Activated naive CD8-positive, alpha-beta T cell treated with anti-CD3 and anti-CD28 coated beads for 36 hours (primary cell): ENCODE data around the gene FAM81A. TPM values are rescaled to one million over a fixed set of nuclear protein-coding genes. Genes with fewer than 3 reads are reported as not detected.
"Not testable (repeated sequence)": the region's sequence is repeated elsewhere in the genome, so short reads cannot be mapped to it uniquely, and the experiment has no call there.

Source experiments
- DNase-seq: peaks from one replicate; pipeline ENCODE4 v3.0.0; 2021
- H3K27ac Mint-ChIP-seq: one replicate; pipeline ENCODE4 v1.8.0; 2022; ENCODE audit warnings: mild to moderate bottlenecking, moderate library complexity, mixed read lengths
- H3K27me3 Mint-ChIP-seq: one replicate; pipeline ENCODE4 v1.8.0; 2022; ENCODE audit warnings: mild to moderate bottlenecking, mixed read lengths
- H3K36me3 Mint-ChIP-seq: one replicate; pipeline ENCODE4 v1.8.0; 2021; ENCODE audit warnings: mild to moderate bottlenecking, mixed read lengths
- H3K4me1 Mint-ChIP-seq: one replicate; pipeline ENCODE4 v1.8.0; 2021; ENCODE audit warnings: mixed read lengths
- H3K4me3 Mint-ChIP-seq: one replicate; pipeline ENCODE4 v1.8.0; 2022; ENCODE audit warnings: mild to moderate bottlenecking, moderate library complexity, mixed read lengths
- H3K9me3 Mint-ChIP-seq: one replicate; pipeline ENCODE4 v1.8.0; 2022; ENCODE audit warnings: mixed read lengths
- total RNA-seq, 2 experiments: library from RNA; stranded (reverse); gene quantifications; one replicate each; pipeline ENCODE4 v1.2.3, GENCODE V29; 2021

Gene FAM81A
- total RNA-seq, 2 experiments from 2014 or later, result 1.3 to 1.6 TPM

GRCh38 chr15:59492389-59493377 is 54.7 kb downstream of the FAM81A start:
- H3K4me3 Mint-ChIP-seq, result no peak overlapping the region
- peaks cover 2% of the 10 kb centered on the region for H3K4me1 Mint-ChIP-seq
- no peak overlapping the region for H3K27ac Mint-ChIP-seq
- no peaks in the 10 kb centered on the region for H3K36me3 Mint-ChIP-seq
- H3K9me3 Mint-ChIP-seq, result peaks cover 5% of the 10 kb centered on the region
- no peaks in the 10 kb centered on the region for H3K27me3 Mint-ChIP-seq
- DNase-seq, result peak; percentile 6

DNA sequence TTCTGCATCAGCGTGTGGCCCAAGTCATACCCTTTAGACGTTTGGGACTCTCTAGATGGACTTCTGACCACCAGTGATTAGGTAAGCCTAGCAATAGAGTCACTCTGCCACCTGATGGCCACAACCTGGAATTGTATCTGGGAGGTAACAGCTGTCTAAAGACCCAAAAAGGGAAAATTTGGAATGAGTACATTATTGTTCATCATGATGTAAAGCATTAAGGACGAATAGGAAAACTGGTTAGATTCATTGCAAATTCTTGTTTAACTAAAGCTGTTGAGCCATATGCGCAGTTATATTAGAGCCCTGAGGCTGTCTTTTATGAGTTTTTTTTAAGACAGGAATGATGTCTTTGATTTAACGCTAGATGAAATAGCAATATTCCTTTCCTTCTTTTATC is 63.6 kb downstream of the FAM81A start:
- Mint-ChIP-seq H3K36me3 (no peaks in the 10 kb centered on the region), H3K9me3 (no peaks in the 10 kb centered on the region), H3K4me3 (no peak overlapping the region), H3K27me3 (no peaks in the 10 kb centered on the region), H3K27ac (no peak overlapping the region), H3K4me1 (no peaks in the 10 kb centered on the region)
- DNase-seq, result peak; percentile 12

GRCh38 chr15:59515190-59515589 is 77.2 kb downstream of the FAM81A start:
- Mint-ChIP-seq H3K27ac (no peak overlapping the region), H3K36me3 (no peaks in the 10 kb centered on the region), H3K27me3 (no peaks in the 10 kb centered on the region), H3K4me3 (no peak overlapping the region), H3K4me1 (peaks cover 7% of the 10 kb centered on the region), H3K9me3 (no peaks in the 10 kb centered on the region)
- DNase-seq, result no peak

- no peaks in the 10 kb centered on the region for H3K27me3 Mint-ChIP-seq
- no peaks in the 10 kb centered on the region for H3K36me3 Mint-ChIP-seq
- DNase-seq, result no peak
- no peaks in the 10 kb centered on the region for H3K9me3 Mint-ChIP-seq
- H3K27ac Mint-ChIP-seq, result peak overlapping the region; percentile 43
- H3K4me1 Mint-ChIP-seq, result peaks cover 14% of the 10 kb centered on the region
- H3K4me3 Mint-ChIP-seq, result no peak overlapping the region
These were observed 78.9 kb downstream of the FAM81A start for GRCh38 chr15:59516655-59517461.

DNA sequence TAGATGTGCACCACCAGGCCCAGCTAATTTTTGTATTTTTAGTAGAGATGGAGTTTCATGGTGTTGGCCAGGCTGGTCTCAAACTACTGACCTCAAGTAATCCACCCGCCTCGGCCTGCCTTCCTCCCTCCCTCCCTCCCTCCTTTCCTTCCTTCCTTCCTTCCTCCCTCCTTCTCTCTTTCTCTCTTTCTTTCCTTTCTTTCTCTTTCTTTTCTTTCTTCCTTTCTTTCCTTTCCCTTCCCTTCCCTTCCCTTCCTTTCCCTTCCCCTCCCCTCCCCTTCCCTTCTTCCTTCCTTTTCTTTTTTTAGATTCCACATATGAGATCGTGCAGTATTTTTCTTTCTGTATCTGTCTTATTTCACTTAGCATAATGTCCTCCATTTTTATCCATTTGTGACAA is 81.3 kb downstream of the FAM81A start:
- no peak for DNase-seq
- Mint-ChIP-seq H3K27ac (no peak overlapping the region), H3K4me3 (no peak overlapping the region), H3K36me3 (no peaks in the 10 kb centered on the region), H3K27me3 (no peaks in the 10 kb centered on the region), H3K9me3 (no peaks in the 10 kb centered on the region), H3K4me1 (peaks cover 33% of the 10 kb centered on the region)

DNA sequence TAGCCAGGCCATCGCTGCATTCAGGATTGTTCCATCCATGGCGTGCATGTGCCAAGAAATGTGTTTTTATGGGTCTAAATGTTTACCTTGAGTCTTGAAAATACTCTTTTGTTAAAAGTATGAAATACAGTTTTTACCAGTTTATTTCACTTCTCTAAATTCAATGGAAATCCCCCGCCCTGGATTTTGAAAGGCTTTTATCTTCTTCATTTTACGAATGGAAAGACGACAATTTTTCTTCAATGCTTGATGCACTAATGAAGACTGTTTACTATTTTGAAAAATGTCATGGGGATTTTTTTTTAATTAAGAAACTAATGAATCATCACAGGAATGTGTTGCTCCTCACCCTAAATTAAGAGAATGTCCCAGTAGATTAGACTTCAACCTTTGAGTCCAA is 83.5 kb downstream of the FAM81A start:
- Mint-ChIP-seq H3K4me3 (no peak overlapping the region), H3K4me1 (peaks cover 36% of the 10 kb centered on the region), H3K9me3 (no peaks in the 10 kb centered on the region), H3K27me3 (no peaks in the 10 kb centered on the region), H3K36me3 (no peaks in the 10 kb centered on the region), H3K27ac (no peak overlapping the region)
- DNase-seq, result no peak

DNA sequence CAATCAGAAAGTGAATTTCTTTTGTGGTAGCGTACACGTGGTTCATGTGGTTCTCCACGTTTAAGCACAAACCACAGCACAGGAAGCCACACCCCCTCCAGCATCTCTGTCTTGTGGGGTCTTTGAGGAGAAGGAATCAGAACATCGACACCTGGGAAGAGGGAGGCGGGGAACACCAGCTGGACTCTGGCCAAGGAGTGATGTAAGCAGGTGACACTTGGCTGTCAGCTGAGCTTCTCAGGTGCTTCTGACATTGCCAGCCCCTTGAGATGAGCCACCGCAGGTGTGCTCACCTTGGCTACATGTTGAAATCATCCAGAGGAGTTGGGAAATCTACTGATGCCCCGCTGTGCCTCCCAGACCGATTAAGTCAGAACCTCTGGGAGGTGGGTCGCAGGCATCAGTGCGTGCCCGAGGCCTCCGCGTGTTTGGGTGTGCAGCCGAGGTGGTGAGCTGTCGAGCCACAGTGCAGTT is 85.0 kb downstream of the FAM81A start:
- DNase-seq, result peak; percentile 41
- Mint-ChIP-seq H3K9me3 (no peaks in the 10 kb centered on the region), H3K36me3 (no peaks in the 10 kb centered on the region), H3K27ac (peak overlapping the region; percentile 67), H3K4me3 (no peak overlapping the region), H3K27me3 (no peaks in the 10 kb centered on the region), H3K4me1 (peaks cover 30% of the 10 kb centered on the region)

GRCh38 chr15:59523702-59524101 is 85.7 kb downstream of the FAM81A start:
- no peaks in the 10 kb centered on the region for H3K36me3 Mint-ChIP-seq
- H3K4me3 Mint-ChIP-seq, result no peak overlapping the region
- H3K27me3 Mint-ChIP-seq, result no peaks in the 10 kb centered on the region
- H3K9me3 Mint-ChIP-seq, result no peaks in the 10 kb centered on the region
- DNase-seq, result no peak
- peaks cover 31% of the 10 kb centered on the region for H3K4me1 Mint-ChIP-seq
- no peak overlapping the region for H3K27ac Mint-ChIP-seq

DNA sequence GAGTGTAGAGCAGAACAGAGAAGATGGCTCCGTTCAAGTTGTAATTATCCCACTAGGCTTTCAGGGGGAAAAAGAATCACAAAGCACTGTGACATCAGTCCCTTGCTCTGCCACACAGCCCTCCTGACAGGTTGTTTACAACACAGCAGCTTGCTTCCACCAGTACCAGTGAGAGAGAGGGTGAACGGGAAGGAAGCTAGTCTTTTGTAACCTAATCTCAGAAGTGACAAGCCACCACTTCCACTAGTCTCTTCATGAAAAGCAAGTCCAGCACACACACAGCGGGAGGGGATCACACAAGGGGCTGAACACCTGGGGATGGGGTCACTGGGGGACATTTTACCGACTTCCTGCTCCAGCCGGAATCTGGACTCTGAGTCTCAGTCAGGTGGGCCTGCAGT is 86.3 kb downstream of the FAM81A start:
- peaks cover 33% of the 10 kb centered on the region for H3K4me1 Mint-ChIP-seq
- no peak for DNase-seq

DNA sequence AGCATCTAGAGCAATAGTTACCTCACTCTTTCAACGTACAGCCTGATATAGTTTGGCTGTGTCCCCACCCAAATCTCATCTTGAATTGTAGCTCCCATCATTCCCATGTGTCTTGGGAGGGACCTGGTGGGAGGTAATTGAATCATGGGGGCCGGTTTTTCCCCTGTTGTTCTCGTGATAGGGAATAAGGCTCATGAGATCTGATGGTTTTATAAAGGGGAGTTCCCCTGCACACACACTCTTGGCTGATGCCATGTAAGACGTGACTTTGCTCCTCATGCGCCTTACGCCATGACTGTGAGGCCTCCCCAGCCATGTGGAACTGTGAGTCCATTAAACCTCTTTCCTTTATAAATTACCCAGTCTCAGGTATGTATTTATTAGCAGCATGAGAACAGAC is 88.5 kb downstream of the FAM81A start:
- peaks cover 29% of the 10 kb centered on the region for H3K4me1 Mint-ChIP-seq
- not testable (repeated sequence) for H3K36me3 Mint-ChIP-seq, H3K4me3 Mint-ChIP-seq

More for the DNA sequence above, 86.3 kb downstream of the FAM81A start:
- Mint-ChIP-seq H3K36me3 (no peaks in the 10 kb centered on the region), H3K4me3 (no peak overlapping the region), H3K9me3 (no peaks in the 10 kb centered on the region), H3K27ac (no peak overlapping the region), H3K27me3 (no peaks in the 10 kb centered on the region)

GRCh38 chr15:59528429-59528828 is 90.4 kb downstream of the FAM81A start:
- Mint-ChIP-seq H3K27ac (no peak overlapping the region), H3K27me3 (peaks cover 12% of the 10 kb centered on the region), H3K9me3 (no peaks in the 10 kb centered on the region), H3K4me1 (peaks cover 20% of the 10 kb centered on the region), H3K36me3 (no peaks in the 10 kb centered on the region), H3K4me3 (no peak overlapping the region)
- DNase-seq, result no peak

More for the DNA sequence above, 88.5 kb downstream of the FAM81A start:
- H3K27ac Mint-ChIP-seq, H3K9me3 Mint-ChIP-seq, DNase-seq, H3K27me3 Mint-ChIP-seq: not testable (repeated sequence)

DNA sequence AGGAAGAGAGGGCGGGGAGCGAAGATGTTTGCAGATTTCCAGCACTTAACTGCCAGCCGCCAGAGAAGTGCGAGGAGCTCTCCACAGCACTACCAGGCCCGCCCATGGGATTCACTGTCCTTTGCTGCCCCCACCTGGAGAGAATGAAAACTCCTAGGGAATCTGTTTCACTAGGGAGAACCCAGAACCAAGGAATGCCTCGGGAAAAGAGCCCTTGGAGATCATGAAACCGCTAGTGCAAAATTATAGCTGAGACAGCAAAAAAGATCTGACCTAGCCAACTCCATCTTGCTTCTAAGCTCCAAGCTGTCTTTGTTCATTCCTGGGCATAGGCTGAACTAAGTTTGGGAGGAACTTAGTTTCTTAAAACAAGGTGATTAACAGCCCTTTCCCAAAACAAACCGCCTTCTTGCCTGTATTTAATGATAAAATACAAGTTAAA is 91.0 kb downstream of the FAM81A start:
- DNase-seq, result peak; percentile 63
- H3K27ac Mint-ChIP-seq, result no peak overlapping the region
- H3K36me3 Mint-ChIP-seq, result no peaks in the 10 kb centered on the region
- H3K4me1 Mint-ChIP-seq, result peaks cover 15% of the 10 kb centered on the region
- no peak overlapping the region for H3K4me3 Mint-ChIP-seq
- H3K9me3 Mint-ChIP-seq, result no peaks in the 10 kb centered on the region
- peaks cover 12% of the 10 kb centered on the region for H3K27me3 Mint-ChIP-seq

- DNase-seq, result no peak
- peaks cover 12% of the 10 kb centered on the region for H3K27me3 Mint-ChIP-seq
- peaks cover 7% of the 10 kb centered on the region for H3K4me1 Mint-ChIP-seq
- H3K27ac Mint-ChIP-seq, result no peak overlapping the region
- H3K9me3 Mint-ChIP-seq, result no peaks in the 10 kb centered on the region
- no peak overlapping the region for H3K4me3 Mint-ChIP-seq
- no peaks in the 10 kb centered on the region for H3K36me3 Mint-ChIP-seq
These were observed 93.2 kb downstream of the FAM81A start for GRCh38 chr15:59531066-59531675.

GRCh38 chr15:59532770-59533379 is 94.9 kb downstream of the FAM81A start:
- Mint-ChIP-seq H3K9me3 (no peaks in the 10 kb centered on the region), H3K36me3 (no peaks in the 10 kb centered on the region), H3K27ac (no peak overlapping the region), H3K27me3 (peaks cover 12% of the 10 kb centered on the region), H3K4me1 (peaks cover 7% of the 10 kb centered on the region), H3K4me3 (no peak overlapping the region)
- peak; percentile 16 for DNase-seq
